Omental fat pad (tissue), 4 donors: ENCODE data around the gene NPAT. TPM values are rescaled to one million over a fixed set of nuclear protein-coding genes. Genes with fewer than 3 reads are reported as not detected.
"Not testable (repeated sequence)": the region's sequence is repeated elsewhere in the genome, so short reads cannot be mapped to it uniquely, and the experiment has no call there.

Experiments used
- ATAC-seq: fragments of 150-250 bp; one replicate; pipeline ENCODE4 v1.9.1; 2016; ENCODE audit warnings: mild to moderate bottlenecking, moderate library complexity; ENCODE audit not compliant: low FRiP score
- DNase-seq: peaks from one replicate; pipeline ENCODE4 v3.0.0-alpha.2; 2019; ENCODE audit warnings: low spot score
- CTCF ChIP-seq, 3 donors: fragments of 450-650 bp; IDR thresholded peaks; one replicate each; pipeline ENCODE4 v1.5.1; 2016 to 2017; ENCODE audit warnings: antibody characterized with exemption in 3 of 3, mild to moderate bottlenecking in 3 of 3, moderate library complexity in 2 of 3
- total RNA-seq, 4 donors: library from RNA; depleted of rRNA; stranded (reverse); fragments of >200 nt; gene quantifications; one replicate each; pipeline ENCODE4 v1.1.0, GENCODE V29; 2016

NPAT gene
- total RNA-seq, 4 donors from 2014 or later = 10.6 to 20.8 (median 11.0) TPM

GRCh38 chr11:108198833-108199232 is 23.6 kb downstream of the NPAT start:
- DNase-seq (no peak), ATAC-seq (no peak)
- no peak for TF ChIP-seq CTCF (IDR thresholded peaks at IDR 0.05)

- no peak for TF ChIP-seq CTCF (IDR thresholded peaks at IDR 0.05)
- no peak for DNase-seq
- no peak for ATAC-seq
These were observed 25.1 kb downstream of the NPAT start for GRCh38 chr11:108197351-108197750.

- ATAC-seq (no peak), DNase-seq (no peak)
- no peak for TF ChIP-seq CTCF (IDR thresholded peaks at IDR 0.05)
These were observed 25.5 kb downstream of the NPAT start for GRCh38 chr11:108196901-108197300.

GRCh38 chr11:108193725-108194124 is 28.7 kb downstream of the NPAT start:
- DNase-seq (no peak), ATAC-seq (no peak)
- TF ChIP-seq CTCF (IDR thresholded peaks at IDR 0.05) = no peak

- DNase-seq = no peak
- no peak for ATAC-seq
- no peak for TF ChIP-seq CTCF (IDR thresholded peaks at IDR 0.05)
These were observed 44.9 kb downstream of the NPAT start for GRCh38 chr11:108177570-108177969.

GRCh38 chr11:108170184-108170583 is 52.3 kb downstream of the NPAT start:
- ATAC-seq (no peak), DNase-seq (no peak)
- TF ChIP-seq CTCF (IDR thresholded peaks at IDR 0.05) = no peak

- no peak for TF ChIP-seq CTCF (IDR thresholded peaks at IDR 0.05)
- no peak for DNase-seq
- ATAC-seq = no peak
These were observed 54.8 kb downstream of the NPAT start for GRCh38 chr11:108167624-108168023.

- DNase-seq, ATAC-seq: not testable (repeated sequence)
These were observed 59.6 kb downstream of the NPAT start for GRCh38 chr11:108162878-108163277.
